IMR-90 (cell line): ENCODE results near the gene USP40. TPM values are rescaled to one million over a fixed set of nuclear protein-coding genes. Genes with fewer than 3 reads are reported as not detected.

Source experiments
- ATAC-seq: fragments of 200-7000 bp; cut with Tn5 transposase; 2 replicates; pipeline ENCODE4 v1.9.1; 2020; ENCODE audit warnings: low read depth, mild to moderate bottlenecking, moderate library complexity
- BruUV-seq: library from RNA; stranded (reverse); fragments of 400-500 nt; replicated peaks from 2 replicates; lab custom pipeline; 2021; lab: Mats Ljungman, UMichigan
- CTCF ChIA-PET: fragments of 300-600 bp; formaldehyde crosslinking; extraction: SDS; loops from one replicate; lab custom pipeline; 2021; ENCODE audit warnings: antibody characterized with exemption; lab: Yijun Ruan, JAX
- POLR2A ChIA-PET: fragments of 300-600 bp; sonication (Branson Sonifier 250); formaldehyde crosslinking; loops from one replicate; lab custom pipeline; 2022; ENCODE audit warnings: antibody characterized with exemption; ENCODE audit not compliant: unreplicated experiment; lab: Charles Lee
- DNase-seq: peaks from one replicate; pipeline ENCODE4 v3.0.0; 2013
- H2AFZ ChIP-seq: replicated peaks from 2 replicates; pipeline ENCODE3; 2013; ENCODE audit warnings: low read length, mild to moderate bottlenecking; ENCODE audit not compliant: poor library complexity
- H2AK5ac ChIP-seq: 2 replicates; pipeline ENCODE4 v1.6.1; 2013; ENCODE audit warnings: low read depth, low read length, inconsistent platforms
- H2AK9ac ChIP-seq: replicated peaks from 2 replicates; pipeline ENCODE3; 2013; ENCODE audit warnings: mild to moderate bottlenecking, low read depth, low read length, moderate library complexity; ENCODE audit not compliant: poor library complexity
- H2BK120ac ChIP-seq: 2 replicates; pipeline ENCODE4 v1.6.1; 2013; ENCODE audit warnings: low read depth, low read length, inconsistent platforms
- H2BK15ac ChIP-seq: 3 replicates; pipeline ENCODE4 v1.6.1; 2013; ENCODE audit warnings: low read depth, low read length, inconsistent platforms
- H2BK20ac ChIP-seq: 2 replicates; pipeline ENCODE4 v1.6.1; 2013; ENCODE audit warnings: low read depth, mild to moderate bottlenecking, inconsistent platforms, low read length, moderate library complexity
- H2BK5ac ChIP-seq: 2 replicates; pipeline ENCODE4 v1.6.1; 2013; ENCODE audit warnings: mild to moderate bottlenecking, low read depth, low read length, inconsistent platforms; ENCODE audit not compliant: poor library complexity, severe bottlenecking
- H3K14ac ChIP-seq: replicated peaks from 2 replicates; pipeline ENCODE4 v1.6.1; 2013; ENCODE audit warnings: low read depth, low read length, inconsistent platforms
- H3K18ac ChIP-seq: 2 replicates; pipeline ENCODE4 v1.6.1; 2013; ENCODE audit warnings: low read depth, low read length, control low read depth
- H3K23ac ChIP-seq: 2 replicates; pipeline ENCODE4 v1.6.1; 2013; ENCODE audit warnings: low read depth, low read length, inconsistent platforms
- H3K27ac ChIP-seq: 2 replicates; pipeline ENCODE4 v1.5.1; 2013; ENCODE audit warnings: mild to moderate bottlenecking, control low read depth, low read length; ENCODE audit not compliant: insufficient read depth
- H3K27me3 ChIP-seq: 2 replicates; pipeline ENCODE4 v1.6.1; 2013; ENCODE audit warnings: low read length; ENCODE audit not compliant: control insufficient read depth, insufficient read depth
- H3K36me3 ChIP-seq: 2 replicates; pipeline ENCODE4 v1.6.1; 2013; ENCODE audit warnings: low read length, mixed read lengths; ENCODE audit not compliant: control insufficient read depth, insufficient read depth
- H3K4ac ChIP-seq: 2 replicates; pipeline ENCODE4 v1.6.1; 2013; ENCODE audit warnings: low read depth, low read length, inconsistent platforms
- H3K4me1 ChIP-seq: 2 replicates; pipeline ENCODE4 v1.6.1; 2013; ENCODE audit warnings: low read length, mixed read lengths; ENCODE audit not compliant: control insufficient read depth, insufficient read depth
- H3K4me2 ChIP-seq: 2 replicates; pipeline ENCODE4 v1.6.1; 2013; ENCODE audit warnings: low read depth, mild to moderate bottlenecking, control low read depth, low read length, moderate library complexity
- H3K4me3 ChIP-seq: 2 replicates; pipeline ENCODE4 v1.5.1; 2013; ENCODE audit warnings: low read depth, mild to moderate bottlenecking, control low read depth, low read length, moderate library complexity; ENCODE audit not compliant: insufficient read depth
- H3K56ac ChIP-seq: 2 replicates; pipeline ENCODE4 v1.6.1; 2013; ENCODE audit warnings: low read length, inconsistent platforms; ENCODE audit not compliant: insufficient read depth; ENCODE audit errors: extremely low read depth
- H3K79me1 ChIP-seq, 2 experiments: 2 replicates each; pipeline ENCODE4 v1.6.1; 2013; ENCODE audit warnings: low read length in 2 of 2, inconsistent platforms in 1 of 2, low read depth in 1 of 2
- H3K9ac ChIP-seq: 2 replicates; pipeline ENCODE4 v1.6.1; 2013; ENCODE audit warnings: low read depth, low read length, control low read depth
- H3K9me1 ChIP-seq: 2 replicates; pipeline ENCODE4 v1.6.1; 2013; ENCODE audit warnings: low read length, inconsistent platforms; ENCODE audit not compliant: insufficient read depth
- H3K9me3 ChIP-seq: 2 replicates; pipeline ENCODE4 v1.6.1; 2013; ENCODE audit warnings: low read length; ENCODE audit not compliant: control insufficient read depth, insufficient read depth
- H4K20me1 ChIP-seq: 2 replicates; pipeline ENCODE4 v1.6.1; 2013; ENCODE audit warnings: low read length, inconsistent platforms; ENCODE audit not compliant: insufficient read depth
- H4K5ac ChIP-seq: 2 replicates; pipeline ENCODE4 v1.6.1; 2013; ENCODE audit warnings: mild to moderate bottlenecking, low read depth, low read length, control low read depth
- H4K8ac ChIP-seq, 2 experiments: 2 replicates each; pipeline ENCODE4 v1.6.1; 2013; ENCODE audit warnings: low read depth in 2 of 2, low read length in 2 of 2, control low read depth in 1 of 2, inconsistent platforms in 1 of 2
- H4K91ac ChIP-seq: 2 replicates; pipeline ENCODE4 v1.6.1; 2013; ENCODE audit warnings: low read depth, low read length, inconsistent platforms; ENCODE audit not compliant: insufficient read depth
- CEBPB ChIP-seq: IDR thresholded peaks from 2 replicates; pipeline ENCODE4 v1.6.1; 2012; ENCODE audit warnings: low read depth, low read length, improper control_type of control experiment
- CHD1 ChIP-seq: IDR thresholded peaks from 2 replicates; pipeline ENCODE4 v1.6.1; 2012; ENCODE audit warnings: low read depth, low read length, improper control_type of control experiment
- FOS ChIP-seq: fragments of 150-350 bp; IDR thresholded peaks from 2 replicates; pipeline ENCODE4 v1.6.1; 2016; ENCODE audit warnings: low read depth, low read length
- MAZ ChIP-seq: IDR thresholded peaks from 2 replicates; pipeline ENCODE4 v1.6.1; 2012; ENCODE audit warnings: low read depth, mild to moderate bottlenecking, low read length, improper control_type of control experiment, moderate library complexity, borderline replicate concordance
- MXI1 ChIP-seq: IDR thresholded peaks from 2 replicates; pipeline ENCODE4 v1.6.1; 2012; ENCODE audit warnings: low read depth, mild to moderate bottlenecking, low read length, moderate library complexity, borderline replicate concordance
- NFE2L2 ChIP-seq: fragments of 150-350 bp; IDR thresholded peaks from 2 replicates; pipeline ENCODE4 v1.6.1; 2016; ENCODE audit warnings: low read depth, mild to moderate bottlenecking, low read length
- POLR2A ChIP-seq: IDR thresholded peaks from 2 replicates; pipeline ENCODE4 v1.6.1; 2012; ENCODE audit warnings: mild to moderate bottlenecking, low read depth, low read length
- RAD21 ChIP-seq: IDR thresholded peaks from 2 replicates; pipeline ENCODE4 v1.6.1; 2012; ENCODE audit warnings: low read length, improper control_type of control experiment
- RCOR1 ChIP-seq: IDR thresholded peaks from 2 replicates; pipeline ENCODE4 v1.6.1; 2012; ENCODE audit warnings: mild to moderate bottlenecking, low read length, improper control_type of control experiment; ENCODE audit not compliant: insufficient replicate concordance
- RFX5 ChIP-seq: IDR thresholded peaks from 2 replicates; pipeline ENCODE4 v1.8.0; 2012; ENCODE audit warnings: low read depth, mild to moderate bottlenecking, low read length, moderate library complexity
- SMC3 ChIP-seq: fragments of 150-350 bp; IDR thresholded peaks from 2 replicates; pipeline ENCODE4 v1.6.1; 2016; ENCODE audit warnings: low read depth, mild to moderate bottlenecking, antibody characterized with exemption, low read length, moderate library complexity
- WGBS, 2 experiments: methylation state at CpG; one replicate each; pipeline versions ENCODE4 v1.1.5 to v1.1.7; 2013; ENCODE audit warnings: missing lambda C conversion rate in 2 of 2; ENCODE audit not compliant: insufficient read length in 1 of 2; ENCODE audit errors: extremely low coverage in 2 of 2; 5-methylcytosine and 5-hydroxymethylcytosine counted together
- dilution Hi-C: fragments of 300-500 bp; cut with HindIII; formaldehyde crosslinking; loops from one replicate; pipeline ENCODE4 v1.14.3; 2018; ENCODE audit warnings: low sequenced_read_pairs; ENCODE audit not compliant: unreplicated experiment
- in situ Hi-C: fragments of 300-500 bp; cut with MboI; formaldehyde crosslinking; loops from 3 replicates; pipeline ENCODE4 v1.14.3; 2019; ENCODE audit warnings: low sequenced_read_pairs, inconsistent platforms, mixed read lengths
- intact Hi-C: fragments of 100-400 bp; cut with micrococcal nuclease; formaldehyde crosslinking; loops from 2 replicates; pipeline ENCODE4 v1.10.0; 2022
- polyA plus RNA-seq, 3 experiments: library from polyadenylated mRNA; depleted of rRNA; stranded (reverse); fragments of >200 nt; gene quantifications; 2 replicates each; pipeline ENCODE4 v1.2.3, GENCODE V29; 2012; ENCODE audit warnings: low replicate concordance in 1 of 3
- total RNA-seq: library from RNA; depleted of rRNA; stranded (reverse); fragments of >200 nt; gene quantifications from 2 replicates; pipeline ENCODE4 v1.2.3, GENCODE V29; 2012
- TF ChIP-seq, protein P1 (sequence below): fragments of 150-350 bp; IDR thresholded peaks from 2 replicates; pipeline ENCODE4 v1.6.1; 2016; ENCODE audit warnings: low read depth, mild to moderate bottlenecking, low read length, moderate library complexity, borderline replicate concordance
- TF ChIP-seq, protein P2 (sequence below): fragments of 150-350 bp; IDR thresholded peaks from 2 replicates; pipeline ENCODE4 v1.6.1; 2017; ENCODE audit warnings: mild to moderate bottlenecking, antibody characterized with exemption, low read length, low read depth

Gene USP40
- total and polyA plus RNA-seq, 2 of the 4 experiments (the other 2 are of a cell fraction), result 30.1 to 30.8 TPM

DNA sequence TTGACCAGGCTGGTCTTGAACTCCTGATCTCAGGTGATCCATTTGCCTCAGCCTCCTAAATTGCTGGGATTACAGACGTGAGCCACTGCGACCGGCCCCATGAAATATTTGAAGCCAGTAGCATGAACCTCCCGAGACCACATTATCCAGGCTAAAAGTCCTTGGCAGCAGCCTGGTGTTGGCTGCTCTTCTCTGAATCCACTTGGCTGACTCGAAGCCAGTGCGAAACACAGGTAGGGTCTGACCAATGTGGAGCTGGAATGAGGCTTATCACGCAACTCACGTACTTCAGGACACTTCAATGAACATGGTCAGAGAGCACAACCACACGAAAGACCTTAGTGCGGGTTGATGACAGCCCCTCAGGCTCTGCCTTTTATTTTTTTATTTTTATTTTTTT, 38.4 kb downstream of the USP40 start:
- H3K14ac ChIP-seq, result no peak overlapping the region
- no peak overlapping the region for H3K9ac ChIP-seq
- no peak overlapping the region for H2BK5ac ChIP-seq
- in situ Hi-C loops (no loop called here), intact Hi-C loops (no loop called here), dilution Hi-C loops (no loop called here)
- no peak overlapping the region for H3K4me2 ChIP-seq
- no peak overlapping the region for H2AK5ac ChIP-seq
- H3K36me3 ChIP-seq, result peaks cover 16% of the 10 kb centered on the region
- CTCF ChIA-PET, result no interaction called here
- no peak overlapping the region for H2AK9ac ChIP-seq
- no peak overlapping the region for H3K4me3 ChIP-seq
- no peaks in the 10 kb centered on the region for H4K20me1 ChIP-seq
- H4K8ac ChIP-seq, result no peak overlapping the region
- H3K56ac ChIP-seq, result no peak overlapping the region
- H3K18ac ChIP-seq, result no peak overlapping the region
- no peak overlapping the region for H2BK15ac ChIP-seq
- no peak overlapping the region for H2BK120ac ChIP-seq
- no peaks in the 10 kb centered on the region for H3K27me3 ChIP-seq
- DNase-seq (no peak), ATAC-seq (no peak)
- H3K23ac ChIP-seq, result no peak overlapping the region
- H4K5ac ChIP-seq, result no peak overlapping the region
- H2BK20ac ChIP-seq, result no peak overlapping the region
- no peaks in the 10 kb centered on the region for H3K79me1 ChIP-seq
- WGBS, 2 experiments, result 100% methylated on average over 2 of the region's 10 CpGs; no CpG with 5 or more reads in 1 of the 2 experiments
- no peaks in the 10 kb centered on the region for H3K4me1 ChIP-seq
- H3K9me1 ChIP-seq, result peaks cover 2% of the 10 kb centered on the region; the same call in 1 of the 2 replicates
- no peaks in the 10 kb centered on the region for H3K9me3 ChIP-seq
- H2AFZ ChIP-seq, result no peak overlapping the region
- no peak overlapping the region for H4K91ac ChIP-seq
- TF ChIP-seq RCOR1 (no peak), SMC3 (no peak), MAZ (no peak), FOS (no peak), NFE2L2 (no peak), MXI1 (no peak), RAD21 (no peak), CEBPB (no peak), POLR2A (no peak), RFX5 (no peak), CHD1 (no peak)
- TF ChIP-seq, protein P1, sequence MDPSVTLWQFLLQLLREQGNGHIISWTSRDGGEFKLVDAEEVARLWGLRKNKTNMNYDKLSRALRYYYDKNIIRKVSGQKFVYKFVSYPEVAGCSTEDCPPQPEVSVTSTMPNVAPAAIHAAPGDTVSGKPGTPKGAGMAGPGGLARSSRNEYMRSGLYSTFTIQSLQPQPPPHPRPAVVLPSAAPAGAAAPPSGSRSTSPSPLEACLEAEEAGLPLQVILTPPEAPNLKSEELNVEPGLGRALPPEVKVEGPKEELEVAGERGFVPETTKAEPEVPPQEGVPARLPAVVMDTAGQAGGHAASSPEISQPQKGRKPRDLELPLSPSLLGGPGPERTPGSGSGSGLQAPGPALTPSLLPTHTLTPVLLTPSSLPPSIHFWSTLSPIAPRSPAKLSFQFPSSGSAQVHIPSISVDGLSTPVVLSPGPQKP, result no peak
- TF ChIP-seq, protein P2, sequence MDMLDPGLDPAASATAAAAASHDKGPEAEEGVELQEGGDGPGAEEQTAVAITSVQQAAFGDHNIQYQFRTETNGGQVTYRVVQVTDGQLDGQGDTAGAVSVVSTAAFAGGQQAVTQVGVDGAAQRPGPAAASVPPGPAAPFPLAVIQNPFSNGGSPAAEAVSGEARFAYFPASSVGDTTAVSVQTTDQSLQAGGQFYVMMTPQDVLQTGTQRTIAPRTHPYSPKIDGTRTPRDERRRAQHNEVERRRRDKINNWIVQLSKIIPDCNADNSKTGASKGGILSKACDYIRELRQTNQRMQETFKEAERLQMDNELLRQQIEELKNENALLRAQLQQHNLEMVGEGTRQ, result no peak
- no peak overlapping the region for H3K4ac ChIP-seq
- no TSS peak for BruUV-seq
- H3K27ac ChIP-seq, result no peak overlapping the region
- POLR2A ChIA-PET, result no interaction called here
